ENCODE results near the gene PLAU.

GRCh38 chr10:73893426-73893825 lies 17.5 kb upstream of the PLAU start:
- TF ChIP-seq ZSCAN20 (CRISPR knock-in tag; IDR thresholded peaks at IDR 0.05) (no peak), REST (IDR thresholded peaks at IDR 0.05) (no peak), CTCF (IDR thresholded peaks at IDR 0.05) (no peak), POLR2A (IDR thresholded peaks at IDR 0.05; ENCODE audit: low read length) (no peak), CHD2 (IDR thresholded peaks at IDR 0.05; ENCODE audit: low read length, partially characterized antibody) (no peak), NPAS2 (CRISPR knock-in tag; IDR thresholded peaks at IDR 0.05; ENCODE audit: borderline replicate concordance) (no peak), RFX5 (IDR thresholded peaks at IDR 0.05) (no peak), EP300 (IDR thresholded peaks at IDR 0.05) (no peak), KDM5A (IDR thresholded peaks at IDR 0.05) (no peak), ESRRA (IDR thresholded peaks at IDR 0.05; ENCODE audit: borderline replicate concordance, low read length) (no peak), MYC (IDR thresholded peaks at IDR 0.05; ENCODE audit: borderline replicate concordance, low read length) (no peak), MAZ (IDR thresholded peaks at IDR 0.05; ENCODE audit: borderline replicate concordance, low read depth, low read length) (no peak), RAD21 (conservative IDR thresholded peaks at IDR 0.05 in 1 of 2, IDR thresholded peaks at IDR 0.05 in 1 of 2) (no peak)

All from A549 (cell line).